Epithelial cell of esophagus (primary cell): ENCODE data around the gene UBAC2.
A peak's percentile ranks its signal among the peaks of the same experiment; 100 is the strongest.

Source experiments
- DNase-seq: peaks from one replicate; pipeline ENCODE4 v3.0.0; 2010; ENCODE audit warnings: low read depth
- H3K4me3 ChIP-seq: 2 replicates; pipeline ENCODE4 v1.5.1; 2011; ENCODE audit warnings: mild to moderate bottlenecking, low read length, control low read depth
- TF ChIP-seq, protein P1 (sequence below): IDR thresholded peaks from 2 replicates; pipeline ENCODE4 v1.5.1; 2011; ENCODE audit warnings: low read depth, mild to moderate bottlenecking, low read length, control low read depth, inconsistent platforms; ENCODE audit not compliant: insufficient read depth; ENCODE audit errors: missing control alignments

UBAC2 gene

DNA sequence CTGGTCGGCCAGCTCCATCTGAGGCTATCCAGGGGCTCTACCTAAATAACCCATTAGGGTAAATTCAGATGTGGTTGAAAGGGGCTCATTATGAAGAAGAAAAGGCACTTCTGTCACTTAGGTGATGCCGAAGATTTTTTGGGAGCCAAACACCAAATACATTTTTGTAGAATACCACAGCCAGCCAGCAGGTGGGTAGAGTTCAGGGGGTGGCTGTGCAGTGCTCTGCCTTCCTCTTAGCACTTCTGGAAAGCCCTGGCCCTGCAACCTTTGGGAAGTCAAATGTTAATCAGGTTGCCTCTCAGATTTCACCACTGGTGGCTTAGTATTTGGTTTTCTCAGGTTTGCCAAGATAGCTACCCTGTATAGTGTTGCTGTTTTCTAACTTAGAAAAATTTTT, 76.1 kb downstream of the UBAC2 start:
- DNase-seq: no peak
- no peak overlapping the region for H3K4me3 ChIP-seq
- TF ChIP-seq, protein P1, sequence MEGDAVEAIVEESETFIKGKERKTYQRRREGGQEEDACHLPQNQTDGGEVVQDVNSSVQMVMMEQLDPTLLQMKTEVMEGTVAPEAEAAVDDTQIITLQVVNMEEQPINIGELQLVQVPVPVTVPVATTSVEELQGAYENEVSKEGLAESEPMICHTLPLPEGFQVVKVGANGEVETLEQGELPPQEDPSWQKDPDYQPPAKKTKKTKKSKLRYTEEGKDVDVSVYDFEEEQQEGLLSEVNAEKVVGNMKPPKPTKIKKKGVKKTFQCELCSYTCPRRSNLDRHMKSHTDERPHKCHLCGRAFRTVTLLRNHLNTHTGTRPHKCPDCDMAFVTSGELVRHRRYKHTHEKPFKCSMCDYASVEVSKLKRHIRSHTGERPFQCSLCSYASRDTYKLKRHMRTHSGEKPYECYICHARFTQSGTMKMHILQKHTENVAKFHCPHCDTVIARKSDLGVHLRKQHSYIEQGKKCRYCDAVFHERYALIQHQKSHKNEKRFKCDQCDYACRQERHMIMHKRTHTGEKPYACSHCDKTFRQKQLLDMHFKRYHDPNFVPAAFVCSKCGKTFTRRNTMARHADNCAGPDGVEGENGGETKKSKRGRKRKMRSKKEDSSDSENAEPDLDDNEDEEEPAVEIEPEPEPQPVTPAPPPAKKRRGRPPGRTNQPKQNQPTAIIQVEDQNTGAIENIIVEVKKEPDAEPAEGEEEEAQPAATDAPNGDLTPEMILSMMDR: no peak

DNA sequence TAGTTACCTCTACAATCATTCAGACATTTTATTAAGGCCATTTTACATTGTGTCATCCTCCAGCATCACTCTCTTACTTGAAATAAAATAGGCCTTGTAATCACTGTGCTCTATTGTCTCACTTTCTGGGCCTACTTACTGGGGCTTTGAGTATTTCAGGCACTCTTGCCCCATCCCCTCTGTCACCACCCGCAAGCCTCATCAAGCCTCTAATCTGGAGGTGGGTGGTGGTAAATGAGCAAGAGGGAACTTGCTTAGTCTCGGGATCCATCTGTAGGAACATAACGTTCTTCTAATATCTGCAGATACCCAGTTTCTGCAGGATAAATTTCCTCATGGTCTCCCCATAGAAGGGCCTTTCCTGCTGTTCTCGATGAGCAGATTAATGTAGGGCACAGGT, 77.0 kb downstream of the UBAC2 start:
- DNase-seq: peak; percentile 42
- TF ChIP-seq, protein P1: no peak

GRCh38 chr13:99278200-99278599, 77.5 kb downstream of the UBAC2 start:
- no peak for DNase-seq
- no peak overlapping the region for H3K4me3 ChIP-seq
- TF ChIP-seq, protein P1: no peak

More for the DNA sequence above, 77.0 kb downstream of the UBAC2 start:
- H3K4me3 ChIP-seq: no peak overlapping the region

GRCh38 chr13:99278843-99279242, 78.2 kb downstream of the UBAC2 start:
- DNase-seq: no peak
- TF ChIP-seq, protein P1: no peak

GRCh38 chr13:99279637-99280036, 79.0 kb downstream of the UBAC2 start:
- TF ChIP-seq, protein P1: no peak
- no peak overlapping the region for H3K4me3 ChIP-seq
- no peak for DNase-seq

More at GRCh38 chr13:99278843-99279242, 78.2 kb downstream of the UBAC2 start:
- no peak overlapping the region for H3K4me3 ChIP-seq

- peak; percentile 75 for DNase-seq
- TF ChIP-seq, protein P1: no peak
- H3K4me3 ChIP-seq: no peak overlapping the region
Measured at GRCh38 chr13:99280166-99280565, 79.5 kb downstream of the UBAC2 start.

GRCh38 chr13:99281811-99282263, 81.2 kb downstream of the UBAC2 start:
- TF ChIP-seq, protein P1: no peak
- no peak overlapping the region for H3K4me3 ChIP-seq
- no peak for DNase-seq
